ENCODE results near the gene ATP6V0A1. TPM values are rescaled to one million over a fixed set of nuclear protein-coding genes. Genes with fewer than 3 reads are reported as not detected.

Gene ATP6V0A1
- 31.7 and 32.6 TPM in 2 replicates for total RNA-seq

DNA sequence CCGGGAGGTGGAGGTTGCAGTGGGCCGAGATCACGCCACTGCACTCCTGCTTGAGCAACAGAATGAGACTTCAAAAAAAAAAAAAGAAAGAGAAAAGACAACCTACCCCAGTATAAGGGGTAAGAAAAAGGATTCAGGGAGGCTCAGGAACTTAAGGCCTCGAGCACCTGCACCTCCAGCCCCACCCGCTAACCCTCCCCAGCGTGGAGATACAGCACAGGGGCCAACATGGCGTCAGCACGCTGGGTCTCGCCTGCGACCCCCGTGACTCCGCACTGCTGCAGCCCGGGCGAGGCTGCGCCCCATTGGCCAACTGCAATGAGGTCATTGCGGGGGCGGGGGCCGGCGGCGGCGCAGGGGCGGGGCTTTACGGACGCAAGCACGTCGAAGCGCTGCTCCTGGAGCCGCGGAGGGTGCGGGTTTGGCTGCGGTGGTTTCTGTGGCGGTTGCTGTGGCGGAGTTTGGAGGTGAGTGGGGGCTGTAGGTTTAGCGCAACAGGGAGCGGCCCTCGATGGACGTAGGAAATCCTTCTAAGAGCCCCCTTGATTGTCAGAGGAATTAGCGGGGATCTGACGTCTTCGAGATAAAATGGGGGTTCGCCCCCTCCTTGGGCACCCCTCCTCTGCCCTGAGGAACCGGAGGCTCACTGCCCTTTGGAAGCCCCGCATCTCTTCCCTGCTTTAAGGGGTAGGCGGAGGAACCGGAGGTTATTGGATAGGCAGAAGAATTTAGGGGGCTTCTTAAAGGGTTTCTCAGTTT lies at the start of gene ATP6V0A1:
ATP6V0A1 (plus strand) TSS at position 382 of the 759 bp plus-strand sequence. CDS start 2,017 bp downstream, outside the sequence.

DNA sequence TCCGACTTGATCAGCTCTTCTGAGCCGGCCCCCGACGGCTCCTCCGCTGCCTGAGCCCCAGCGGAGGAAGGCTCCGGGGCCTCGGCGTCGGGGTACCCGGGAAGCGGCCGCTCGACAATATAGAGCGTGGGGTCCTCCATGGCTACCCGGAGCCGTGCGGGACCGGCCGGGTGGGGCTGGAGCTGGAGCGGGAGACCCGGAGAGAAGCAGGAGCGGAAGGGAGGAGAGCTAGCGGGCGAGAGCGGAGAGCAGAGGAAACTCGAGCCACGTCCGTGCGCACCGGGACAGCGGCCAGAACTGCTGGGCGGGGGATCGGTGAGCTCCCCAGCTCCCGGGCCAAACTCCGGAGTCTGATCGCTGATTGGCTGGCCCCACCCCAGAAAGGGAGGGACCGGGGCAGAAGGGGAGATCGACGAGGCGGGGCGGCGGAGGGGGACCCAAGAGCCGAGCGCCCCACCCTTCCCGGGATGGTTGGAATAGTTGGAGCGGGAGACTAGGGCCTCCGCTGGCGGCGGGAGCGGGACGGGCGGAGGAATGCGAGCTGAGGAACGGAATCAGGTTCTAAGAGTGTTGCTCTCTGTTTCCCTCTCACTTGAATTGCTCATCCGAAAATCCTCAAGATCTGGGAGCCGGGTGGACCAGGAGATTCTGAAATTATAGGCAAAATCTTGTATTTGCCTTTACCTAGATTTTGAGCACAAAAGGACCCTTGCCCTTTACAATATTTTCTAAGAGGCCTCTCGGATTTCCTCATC lies 35.5 kb upstream of the ATP6V0A1 start, which contains the start of gene CAVIN1:
CAVIN1 (minus strand) TSS at position 299 of the 755 bp plus-strand sequence; CDS start at position 140, 159 bp downstream.

DNA sequence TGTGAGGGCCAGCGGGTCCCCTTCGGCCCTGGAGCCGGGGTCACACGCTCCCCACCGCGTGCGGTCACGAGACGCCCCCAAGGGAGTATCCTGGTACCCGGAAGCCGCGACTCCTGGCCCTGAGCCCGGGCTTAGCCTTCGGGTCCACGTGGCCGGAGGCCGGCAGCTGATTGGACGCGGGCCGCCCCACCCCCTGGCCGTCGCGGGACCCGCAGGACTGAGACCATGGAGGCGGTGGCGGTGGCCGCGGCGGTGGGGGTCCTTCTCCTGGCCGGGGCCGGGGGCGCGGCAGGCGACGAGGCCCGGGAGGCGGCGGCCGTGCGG lies 77.3 kb downstream of the ATP6V0A1 start, which contains the start of gene NAGLU:
NAGLU (plus strand) TSS at position 194 of the 324 bp plus-strand sequence; CDS start at position 226, 32 bp downstream.

DNA sequence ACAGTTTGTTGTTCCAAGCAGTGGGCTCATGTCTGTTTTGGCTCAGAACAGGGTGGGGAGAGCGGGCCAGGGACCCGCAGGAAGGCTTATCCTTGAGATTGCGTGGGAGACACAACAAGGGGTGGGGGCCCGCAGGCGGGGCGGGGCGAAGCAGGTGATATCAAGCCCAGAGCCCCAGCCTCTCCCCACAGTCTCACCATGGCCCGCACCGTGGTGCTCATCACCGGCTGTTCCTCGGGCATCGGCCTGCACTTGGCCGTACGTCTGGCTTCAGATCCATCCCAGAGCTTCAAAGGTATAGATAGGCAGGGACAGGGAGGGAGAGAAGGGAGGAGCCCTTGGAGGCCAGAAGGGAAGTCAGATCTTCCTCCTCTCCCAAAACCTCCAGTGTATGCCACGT lies 94.1 kb downstream of the ATP6V0A1 start, which contains the start of gene HSD17B1:
HSD17B1 (plus strand) TSS at position 188 of the 400 bp plus-strand sequence; CDS start at position 199, 11 bp downstream.

GRCh38 chr17:42561897-42562387 lies 103.3 kb downstream of the ATP6V0A1 start, which contains the start of gene COASY:
TSS of gene COASY (plus strand) at chr17:42562148. CDS start at chr17:42562623, 475 bp downstream.

GRCh38 chr17:42566883-42567573 lies 108.3 kb downstream of the ATP6V0A1 start, which contains the start of gene MLX:
TSS of gene MLX (plus strand) at chr17:42567100. CDS start at chr17:42567125, 25 bp downstream.

Small RNA genes lying within 50 kb of the gene (small RNA-seq; reads per million reads assigned to genes)
- gene MIR548AT (not detected), gene RNU7-97P (not detected)

Other genes with a start within 250 kb of the ATP6V0A1 start
- gene STAT5B, start 182.5 kb upstream of the ATP6V0A1 start, total RNA-seq = 41.2 and 44.1 TPM in 2 replicates
- gene STAT5A, start 170.4 kb upstream of the ATP6V0A1 start, total RNA-seq = 30.4 and 52.6 TPM in 2 replicates
- gene STAT3, start 70.4 kb upstream of the ATP6V0A1 start, total RNA-seq = 159 and 175 TPM in 2 replicates
- 1,287 and 1,296 TPM in 2 replicates for gene CAVIN1, start 35.6 kb upstream of the ATP6V0A1 start, total RNA-seq
- gene NAGLU, start 77.4 kb downstream of the ATP6V0A1 start, total RNA-seq = 29.7 and 31.0 TPM in 2 replicates
- 0.10 and 0.65 TPM in 2 replicates for gene HSD17B1, start 94.0 kb downstream of the ATP6V0A1 start, total RNA-seq
- 19.6 and 23.8 TPM in 2 replicates for gene COASY, start 103.3 kb downstream of the ATP6V0A1 start, total RNA-seq
- 37.2 and 37.4 TPM in 2 replicates for gene MLX, start 108.2 kb downstream of the ATP6V0A1 start, total RNA-seq
- gene PSMC3IP, start 118.9 kb downstream of the ATP6V0A1 start, total RNA-seq = 4.6 and 7.1 TPM in 2 replicates
- gene RETREG3, start 150.5 kb downstream of the ATP6V0A1 start, total RNA-seq = 62.4 and 80.3 TPM in 2 replicates
- 57.5 and 64.1 TPM in 2 replicates for gene TUBG1, start 150.8 kb downstream of the ATP6V0A1 start, total RNA-seq
- 6.1 and 9.5 TPM in 2 replicates for gene TUBG2, start 200.4 kb downstream of the ATP6V0A1 start, total RNA-seq
- 9.6 and 18.0 TPM in 2 replicates for gene PLEKHH3, start 218.1 kb downstream of the ATP6V0A1 start, total RNA-seq
- 2.1 and 2.6 TPM in 2 replicates for gene CCR10, start 223.0 kb downstream of the ATP6V0A1 start, total RNA-seq
- 23.8 and 30.2 TPM in 2 replicates for gene CNTNAP1, start 223.7 kb downstream of the ATP6V0A1 start, total RNA-seq

All from vein endothelial cell (primary cell).